Measurements from ENCODE around the gene ING2.
"Not testable (repeated sequence)": the region's sequence is repeated elsewhere in the genome, so short reads cannot be mapped to it uniquely, and the experiment has no call there.

The ING2 gene

GRCh38 chr4:183504930-183505610, at the start of gene ING2:
TSS of gene ING2 (plus strand) at chr4:183505058. CDS start at chr4:183505196, 138 bp downstream.
- peak; percentile 38 for DNase-seq (ENCODE audit: low spot score)

- DNase-seq (ENCODE audit: low spot score) = no peak
Measured at GRCh38 chr4:183455431-183456195, 49.2 kb upstream of the ING2 start.

- no peak for DNase-seq (ENCODE audit: low spot score)
Measured at GRCh38 chr4:183458005-183458404, 46.9 kb upstream of the ING2 start.

GRCh38 chr4:183463903-183464619, 40.8 kb upstream of the ING2 start:
- not testable (repeated sequence) for DNase-seq (ENCODE audit: low spot score)

- DNase-seq (ENCODE audit: low spot score) = not testable (repeated sequence)
Measured at GRCh38 chr4:183465879-183466278, 39.0 kb upstream of the ING2 start.

GRCh38 chr4:183467246-183467645, 37.6 kb upstream of the ING2 start:
- DNase-seq (ENCODE audit: low spot score) = no peak

- no peak for DNase-seq (ENCODE audit: low spot score)
Measured at GRCh38 chr4:183468210-183469095, 36.4 kb upstream of the ING2 start.

- DNase-seq (ENCODE audit: low spot score) = no peak
Measured at GRCh38 chr4:183469285-183469684, 35.6 kb upstream of the ING2 start.

- DNase-seq (ENCODE audit: low spot score) = peak; percentile 50
Measured at GRCh38 chr4:183469936-183470335, 34.9 kb upstream of the ING2 start.

GRCh38 chr4:183470821-183471220, 34.0 kb upstream of the ING2 start:
- no peak for DNase-seq (ENCODE audit: low spot score)

- peak; percentile 71 for DNase-seq (ENCODE audit: low spot score)
Measured at GRCh38 chr4:183471946-183472708, 32.7 kb upstream of the ING2 start.

GRCh38 chr4:183478123-183478522, 26.7 kb upstream of the ING2 start:
- no peak for DNase-seq (ENCODE audit: low spot score)

GRCh38 chr4:183478926-183479325, 25.9 kb upstream of the ING2 start:
- DNase-seq (ENCODE audit: low spot score) = no peak

- DNase-seq (ENCODE audit: low spot score) = not testable (repeated sequence)
Measured at GRCh38 chr4:183482515-183483095, 22.3 kb upstream of the ING2 start.

GRCh38 chr4:183483997-183484396, 20.9 kb upstream of the ING2 start:
- no peak for DNase-seq (ENCODE audit: low spot score)

GRCh38 chr4:183485411-183486160, 19.3 kb upstream of the ING2 start:
- DNase-seq (ENCODE audit: low spot score) = no peak

- DNase-seq (ENCODE audit: low spot score) = peak; percentile 73
Measured at GRCh38 chr4:183492791-183493222, 12.1 kb upstream of the ING2 start.

GRCh38 chr4:183493246-183493645, 11.6 kb upstream of the ING2 start:
- DNase-seq (ENCODE audit: low spot score) = no peak

GRCh38 chr4:183495184-183495583, 9.7 kb upstream of the ING2 start:
- DNase-seq (ENCODE audit: low spot score) = no peak

GRCh38 chr4:183499389-183499788, 5.5 kb upstream of the ING2 start:
- peak; percentile 44 for DNase-seq (ENCODE audit: low spot score)
